ENCODE measurements around the gene KIAA0232.

Gene KIAA0232
- total RNA-seq = 91.3 to 99.3 reads per million in 2 experiments

GRCh38 chr4:6782147-6782845, at the start of gene KIAA0232:
Gene KIAA0232, plus strand, starts transcription at chr4:6782727. Its CDS starts 41,727 bp downstream, at chr4:6824454.
- DNase-seq (ENCODE audit: low read depth) = peak; percentile 85

- no peak for DNase-seq (ENCODE audit: low read depth)
These were observed 49.0 kb upstream of the KIAA0232 start for GRCh38 chr4:6733358-6734164.

GRCh38 chr4:6734165-6734786, 48.3 kb upstream of the KIAA0232 start:
- DNase-seq (ENCODE audit: low read depth) = no peak

GRCh38 chr4:6739920-6740319, 42.6 kb upstream of the KIAA0232 start:
- no peak for DNase-seq (ENCODE audit: low read depth)

GRCh38 chr4:6740347-6740746, 42.2 kb upstream of the KIAA0232 start:
- no peak for DNase-seq (ENCODE audit: low read depth)

GRCh38 chr4:6742507-6742906, 40.0 kb upstream of the KIAA0232 start:
- DNase-seq (ENCODE audit: low read depth) = no peak

GRCh38 chr4:6742989-6743388, 39.5 kb upstream of the KIAA0232 start:
- DNase-seq (ENCODE audit: low read depth) = no peak

- DNase-seq (ENCODE audit: low read depth) = no peak
These were observed 35.7 kb upstream of the KIAA0232 start for GRCh38 chr4:6746721-6747293.

GRCh38 chr4:6747294-6748051, 35.1 kb upstream of the KIAA0232 start:
- no peak for DNase-seq (ENCODE audit: low read depth)

- no peak for DNase-seq (ENCODE audit: low read depth)
These were observed 34.2 kb upstream of the KIAA0232 start for GRCh38 chr4:6748286-6748685.

- no peak for DNase-seq (ENCODE audit: low read depth)
These were observed 33.0 kb upstream of the KIAA0232 start for GRCh38 chr4:6749340-6750171.

- no peak for DNase-seq (ENCODE audit: low read depth)
These were observed 32.0 kb upstream of the KIAA0232 start for GRCh38 chr4:6750286-6751221.

- DNase-seq (ENCODE audit: low read depth) = no peak
These were observed 30.7 kb upstream of the KIAA0232 start for GRCh38 chr4:6751611-6752485.

- no peak for DNase-seq (ENCODE audit: low read depth)
These were observed 30.1 kb upstream of the KIAA0232 start for GRCh38 chr4:6752486-6752829.

GRCh38 chr4:6753103-6753560, 29.4 kb upstream of the KIAA0232 start:
- no peak for DNase-seq (ENCODE audit: low read depth)

- no peak for DNase-seq (ENCODE audit: low read depth)
These were observed 28.6 kb upstream of the KIAA0232 start for GRCh38 chr4:6753891-6754290.

GRCh38 chr4:6754481-6755087, 27.9 kb upstream of the KIAA0232 start:
- no peak for DNase-seq (ENCODE audit: low read depth)

GRCh38 chr4:6755088-6755753, 27.3 kb upstream of the KIAA0232 start:
- no peak for DNase-seq (ENCODE audit: low read depth)

Data from T follicular helper cell (primary cell).